Esophagus squamous epithelium (tissue), 4 donors: ENCODE data around the gene AMDHD1.

ENCODE experiments used
- CTCF ChIP-seq, 6 experiments: fragments of 450-650 bp in 4 of 6; fragments of 200-600 bp in 2 of 6; sonication (generic) in 2 of 6; IDR thresholded peaks; one replicate each; pipeline ENCODE4 v1.5.1; 2016 to 2019; ENCODE audit warnings: antibody characterized with exemption in 6 of 6, mild to moderate bottlenecking in 4 of 6, moderate library complexity in 4 of 6
- POLR2A ChIP-seq, 4 donors: fragments of 450-650 bp; IDR thresholded peaks; one replicate each; pipeline ENCODE4 v1.6.1; 2017; ENCODE audit warnings: antibody characterized with exemption in 4 of 4, mild to moderate bottlenecking in 4 of 4, moderate library complexity in 3 of 4

GRCh38 chr12:95998611-95999286 is 55.6 kb downstream of the AMDHD1 start:
- TF ChIP-seq CTCF (IDR thresholded peaks at IDR 0.05): peak; percentile 37 to 70 (median 64)
- TF ChIP-seq POLR2A (IDR thresholded peaks at IDR 0.05): no peak
